Right cardiac atrium (tissue), 5 donors: ENCODE data around the gene SHC2. TPM values are rescaled to one million over a fixed set of nuclear protein-coding genes. Genes with fewer than 3 reads are reported as not detected.
A peak's percentile ranks its signal among the peaks of the same experiment; 100 is the strongest.
"Not testable (repeated sequence)": the region's sequence is repeated elsewhere in the genome, so short reads cannot be mapped to it uniquely, and the experiment has no call there.

ENCODE experiments used
- ATAC-seq, 2 donors: fragments of 200-7000 bp; cut with Tn5 transposase; one replicate each; pipeline versions ENCODE4 v1.8.0 to v1.9.1; 2020; ENCODE audit warnings: moderate library complexity in 2 of 2, mild to moderate bottlenecking in 1 of 2
- DNase-seq, 3 donors: peaks; one replicate each; pipeline ENCODE4 v3.0.0-alpha.2; 2020
- H3K27ac ChIP-seq: one replicate; pipeline ENCODE4 v1.5.1; 2013; ENCODE audit warnings: mild to moderate bottlenecking, low read length, control low read depth, moderate library complexity
- H3K27me3 ChIP-seq: one replicate; pipeline ENCODE4 v1.6.1; 2013; ENCODE audit not compliant: control insufficient read depth, insufficient read depth
- H3K4me1 ChIP-seq: one replicate; pipeline ENCODE4 v1.6.1; 2013; ENCODE audit warnings: low read length; ENCODE audit not compliant: control insufficient read depth, insufficient read depth
- H3K4me3 ChIP-seq: one replicate; pipeline ENCODE4 v1.5.1; 2013; ENCODE audit warnings: low read length, control low read depth
- H3K9me3 ChIP-seq: one replicate; pipeline ENCODE4 v1.6.1; 2013; ENCODE audit warnings: low read length; ENCODE audit not compliant: control insufficient read depth
- WGBS: extraction: QIAGEN DNeasy Blood & Tissue Kit; methylation state at CpG from one replicate; pipeline ENCODE4 v1.1.7; 2013; 5-methylcytosine and 5-hydroxymethylcytosine counted together
- intact Hi-C, 4 donors: fragments of 100-400 bp; cut with DNase I; formaldehyde crosslinking; loops; one replicate each; pipeline versions ENCODE4 v1.11.0 to v1.14.0; 2022 to 2023
- polyA plus RNA-seq: library from polyadenylated mRNA; stranded (reverse); fragments of 200-250 nt; gene quantifications from one replicate; pipeline ENCODE4 v1.2.3, GENCODE V29; 2013
- total RNA-seq, 4 donors: library from RNA; stranded (reverse); fragmentation: NEBNext Ultra II Directional; extraction: Animal tissue kit (Norgen Biotek cat#: 25700); gene quantifications; one replicate each; pipeline ENCODE4 v1.2.1, GENCODE V29; 2021
- donor health status: healthy with polysubstance abuse.
- donor health status: DM: no; HTN: yes; CAD: no.
- donor health status: DM: no; HTN: no; CAD: no.
- donor health status: DM: no; HTN: yes; CAD: no; lungs with severe emphysema.
- donor health status: DM: yes; HTN: yes; CAD: no.

Gene SHC2
- total and polyA plus RNA-seq, 5 donors, result 14.3 to 21.0 (median 17.7) TPM

DNA sequence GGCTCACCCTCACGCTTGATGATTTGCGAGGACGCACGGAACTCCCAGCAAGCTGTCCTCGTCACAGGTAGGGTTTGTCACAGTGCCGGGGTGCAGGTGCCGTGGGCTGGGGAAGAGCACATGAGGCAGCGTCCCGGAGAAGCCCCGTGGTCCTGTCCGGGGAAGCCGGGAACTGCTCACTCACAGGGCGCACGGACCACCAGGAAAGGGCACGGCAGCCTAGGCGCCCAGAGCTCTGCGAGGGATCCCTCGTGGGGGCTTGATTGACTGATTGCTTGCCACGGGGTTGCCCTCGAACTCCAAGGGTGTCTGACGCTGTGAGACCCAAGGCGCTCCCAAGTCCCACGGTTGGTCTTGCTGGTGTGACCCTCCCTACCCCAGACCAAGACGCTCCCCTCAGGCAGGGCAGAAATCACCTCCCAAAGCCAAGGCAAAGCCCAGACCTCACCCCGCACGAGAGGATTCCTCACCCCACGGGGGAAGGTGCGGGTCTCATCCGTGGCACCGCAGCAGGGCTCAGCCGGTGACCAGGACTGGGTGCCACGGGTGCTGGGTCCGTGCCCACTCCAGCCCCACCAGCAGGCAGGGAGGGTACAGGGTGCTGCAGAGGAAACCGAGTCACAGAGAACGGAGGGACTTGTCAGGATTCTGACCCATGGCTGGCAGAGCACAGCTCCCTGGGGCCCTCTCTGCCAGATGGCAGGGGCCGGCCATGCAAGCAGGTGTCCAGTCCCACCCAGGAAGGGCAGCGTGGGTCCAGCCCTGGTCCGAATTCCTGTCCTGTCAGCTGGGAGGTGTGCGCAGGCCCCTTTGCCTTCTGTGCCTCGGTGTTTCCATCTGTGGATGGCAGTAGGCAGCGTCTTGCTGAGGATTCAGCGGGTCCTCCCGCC lies 59.6 kb downstream of the SHC2 start:
- Histone ChIP-seq H3K4me1 (no peaks in the 10 kb centered on the region), H3K27ac (no peak overlapping the region), H3K4me3 (no peak overlapping the region), H3K9me3 (no peaks in the 10 kb centered on the region), H3K27me3 (no peaks in the 10 kb centered on the region)
- DNase-seq, result no peak
- no peak for ATAC-seq
- intact Hi-C loops, result no loop called here
- 85% methylated on average over 43 of the region's 43 CpGs for WGBS

DNA sequence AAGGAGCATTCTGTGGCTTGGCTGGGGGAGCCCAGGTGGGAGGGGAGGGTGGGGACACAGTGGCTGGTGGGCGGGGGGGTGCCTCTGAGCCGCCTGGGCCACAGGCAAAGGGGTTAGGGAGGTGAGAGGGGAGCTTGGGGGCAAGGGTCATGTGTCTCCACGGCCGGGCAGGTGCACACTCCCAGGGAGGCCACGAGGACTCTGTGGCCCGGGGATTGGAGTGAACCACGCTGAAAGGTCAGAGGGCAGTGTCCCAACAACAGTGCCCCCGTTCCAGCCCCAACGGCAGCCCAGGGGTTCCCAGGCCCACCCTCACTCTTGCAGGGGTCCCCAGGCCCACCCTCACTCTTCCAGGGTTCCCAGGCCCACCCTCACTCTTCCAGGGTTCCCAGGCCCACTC lies 61.5 kb downstream of the SHC2 start:
- no peak overlapping the region for H3K4me3 ChIP-seq
- H3K9me3 ChIP-seq, result no peaks in the 10 kb centered on the region
- intact Hi-C loops, result loop anchor here in 1 of 4 donors (10.0 kb wide), 1 partner anchor 85 kb away; no protein-coding TSS in a partner anchor
- H3K27me3 ChIP-seq, result no peaks in the 10 kb centered on the region
- ATAC-seq (no peak), DNase-seq (no peak)
- H3K27ac ChIP-seq, result no peak overlapping the region
- WGBS, result 85% methylated on average over 9 of the region's 9 CpGs
- no peaks in the 10 kb centered on the region for H3K4me1 ChIP-seq

DNA sequence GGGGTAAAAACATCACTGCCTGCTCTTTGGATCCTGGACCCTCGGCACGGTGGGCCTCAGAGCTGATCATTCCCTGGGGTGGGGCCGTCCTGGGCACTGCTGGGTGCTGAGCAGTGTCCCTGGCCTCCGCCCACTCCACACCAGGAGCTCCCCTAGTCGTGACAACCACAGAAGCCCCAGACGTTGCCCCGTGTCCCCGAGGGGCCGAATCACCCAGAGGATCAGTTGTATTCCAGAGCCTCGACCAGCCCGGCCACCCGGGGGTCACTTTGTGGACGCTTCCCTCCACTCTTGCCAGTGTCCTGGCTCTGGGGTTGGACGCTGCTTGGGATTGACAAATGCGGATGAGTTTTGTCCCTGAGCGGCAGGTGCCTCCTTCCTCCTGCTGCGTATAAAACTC lies 62.1 kb downstream of the SHC2 start:
- H3K4me3 ChIP-seq, result no peak overlapping the region
- H3K27ac ChIP-seq, result no peak overlapping the region
- intact Hi-C loops, result loop anchor here in 1 of 4 donors (10.0 kb wide), 1 partner anchor 86 kb away; no protein-coding TSS in a partner anchor
- no peaks in the 10 kb centered on the region for H3K4me1 ChIP-seq
- ATAC-seq (no peak), DNase-seq (no peak)
- 86% methylated on average over 17 of the region's 17 CpGs for WGBS
- H3K27me3 ChIP-seq, result no peaks in the 10 kb centered on the region
- no peaks in the 10 kb centered on the region for H3K9me3 ChIP-seq

DNA sequence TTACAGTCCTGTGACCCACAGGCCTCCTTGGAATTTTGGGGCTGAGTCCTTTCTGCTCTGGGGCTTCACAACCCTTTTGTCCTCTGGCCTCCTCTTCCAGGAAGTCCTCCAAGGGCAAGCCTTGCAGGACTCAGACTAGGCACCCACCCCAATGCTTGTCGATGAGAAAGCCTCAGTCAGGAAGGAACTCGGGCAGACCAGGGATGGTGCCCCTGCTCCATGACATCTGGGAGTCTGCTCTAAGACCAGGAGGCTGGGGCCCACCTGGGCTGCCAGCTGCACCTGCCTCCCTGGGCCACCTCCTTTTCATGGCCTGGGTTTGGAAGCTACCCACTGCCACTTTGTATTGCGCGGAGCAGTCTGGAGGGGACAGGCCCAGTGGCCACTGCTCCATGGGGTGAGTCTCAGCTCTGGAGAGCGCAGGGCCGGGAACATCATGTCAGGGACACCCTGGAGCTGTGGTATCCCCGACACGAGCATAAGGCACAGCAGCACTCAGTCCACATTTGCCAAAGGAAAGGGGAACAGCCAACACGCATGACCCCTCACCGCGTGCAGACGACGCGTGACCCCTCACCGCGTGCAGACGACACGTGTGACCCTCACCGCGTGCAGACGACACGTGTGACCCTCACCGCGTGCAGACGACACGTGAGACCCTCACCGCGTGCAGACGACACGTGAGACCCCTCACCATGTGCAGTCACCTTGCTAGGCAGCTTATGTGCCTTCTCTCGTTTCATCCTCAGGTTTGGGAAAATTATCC lies 62.7 kb downstream of the SHC2 start:
- H3K4me1 ChIP-seq, result no peaks in the 10 kb centered on the region
- 91% methylated on average over 31 of the region's 31 CpGs for WGBS
- ATAC-seq, result no peak
- H3K9me3 ChIP-seq, result no peaks in the 10 kb centered on the region
- no peak overlapping the region for H3K27ac ChIP-seq
- DNase-seq, result no peak
- intact Hi-C loops, result loop anchor here in 1 of 4 donors (10.0 kb wide), 1 partner anchor 87 kb away; no protein-coding TSS in a partner anchor
- H3K4me3 ChIP-seq, result no peak overlapping the region
- H3K27me3 ChIP-seq, result no peaks in the 10 kb centered on the region

DNA sequence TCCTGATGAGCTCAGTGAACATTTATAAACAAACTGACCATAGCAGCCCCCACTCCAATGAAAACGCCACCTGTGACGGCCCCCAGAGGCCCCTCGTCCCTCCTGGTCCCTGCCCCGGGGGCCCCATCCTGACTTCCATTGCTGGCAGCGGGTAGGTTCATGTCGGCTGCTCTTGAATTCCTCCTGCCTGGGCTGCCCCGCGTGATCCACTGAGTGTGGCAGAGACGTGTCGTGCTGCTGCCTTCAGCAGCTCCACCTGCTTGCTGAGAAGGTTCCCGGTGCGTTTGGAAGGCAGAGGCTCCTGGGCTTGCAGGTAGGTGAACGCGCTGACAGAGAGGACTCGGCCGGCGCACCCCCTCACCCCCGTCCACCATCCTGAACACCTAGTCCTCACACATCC lies 63.5 kb downstream of the SHC2 start:
- intact Hi-C loops, result loop anchor here in 1 of 4 donors (10.0 kb wide), 1 partner anchor 87 kb away; no protein-coding TSS in a partner anchor
- Histone ChIP-seq H3K27me3 (no peaks in the 10 kb centered on the region), H3K27ac (no peak overlapping the region), H3K4me1 (no peaks in the 10 kb centered on the region), H3K4me3 (no peak overlapping the region), H3K9me3 (no peaks in the 10 kb centered on the region)
- DNase-seq (no peak), ATAC-seq (no peak)
- 66% methylated on average over 18 of the region's 18 CpGs for WGBS

DNA sequence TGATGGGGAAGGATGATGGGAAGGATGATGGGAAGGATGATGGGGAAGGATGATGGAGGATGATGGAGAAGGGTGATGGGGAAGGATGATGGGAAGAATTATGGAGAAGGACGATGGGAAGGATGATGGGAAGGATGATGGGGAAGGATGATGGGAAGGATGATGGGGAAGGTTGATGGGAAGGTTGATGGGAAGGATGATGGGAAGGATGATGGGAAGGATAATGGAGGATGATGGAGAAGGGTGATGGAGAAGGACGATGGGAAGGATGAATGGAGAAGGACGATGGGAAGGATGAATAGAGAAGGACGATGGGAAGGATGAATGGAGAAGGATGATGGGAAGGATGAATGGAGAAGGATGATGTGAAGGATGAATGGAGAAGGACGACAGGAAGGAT lies 65.4 kb downstream of the SHC2 start:
- H3K4me1 ChIP-seq, result no peaks in the 10 kb centered on the region
- DNase-seq, result no peak
- no peak for ATAC-seq
- WGBS, result 90% methylated on average over 5 of the region's 5 CpGs
- no peaks in the 10 kb centered on the region for H3K9me3 ChIP-seq
- no peak overlapping the region for H3K27ac ChIP-seq
- no peak overlapping the region for H3K4me3 ChIP-seq
- intact Hi-C loops, result loop anchor here in 1 of 4 donors (10.0 kb wide), 1 partner anchor 89 kb away; no protein-coding TSS in a partner anchor
- H3K27me3 ChIP-seq, result no peaks in the 10 kb centered on the region

DNA sequence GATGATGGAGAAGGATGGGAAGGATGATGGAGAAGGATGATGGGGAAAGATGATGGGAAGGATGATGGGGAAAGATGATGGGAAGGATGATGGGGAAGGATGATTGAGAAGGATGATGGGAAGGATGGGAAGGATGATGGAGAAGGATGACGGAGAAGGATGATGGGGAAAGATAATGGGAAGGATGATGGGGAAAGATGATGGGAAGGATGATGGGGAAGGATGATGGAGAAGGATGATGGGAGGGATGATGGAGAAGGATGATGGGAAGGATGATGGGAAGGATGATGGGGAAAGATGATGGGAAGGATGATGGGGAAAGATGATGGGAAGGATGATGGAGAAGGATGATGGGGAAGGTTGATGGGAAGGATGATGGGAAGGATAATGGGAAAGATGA lies 66.0 kb downstream of the SHC2 start:
- H3K4me1 ChIP-seq, H3K9me3 ChIP-seq, ATAC-seq, H3K27me3 ChIP-seq, H3K27ac ChIP-seq, H3K4me3 ChIP-seq, DNase-seq: not testable (repeated sequence)
- intact Hi-C loops, result loop anchor here in 2 of 4 donors (5.0 to 10.0 kb wide), 2 partner anchors 87 to 90 kb away; no protein-coding TSS in a partner anchor
- WGBS, result 98% methylated on average over 1 of the region's 1 CpG

DNA sequence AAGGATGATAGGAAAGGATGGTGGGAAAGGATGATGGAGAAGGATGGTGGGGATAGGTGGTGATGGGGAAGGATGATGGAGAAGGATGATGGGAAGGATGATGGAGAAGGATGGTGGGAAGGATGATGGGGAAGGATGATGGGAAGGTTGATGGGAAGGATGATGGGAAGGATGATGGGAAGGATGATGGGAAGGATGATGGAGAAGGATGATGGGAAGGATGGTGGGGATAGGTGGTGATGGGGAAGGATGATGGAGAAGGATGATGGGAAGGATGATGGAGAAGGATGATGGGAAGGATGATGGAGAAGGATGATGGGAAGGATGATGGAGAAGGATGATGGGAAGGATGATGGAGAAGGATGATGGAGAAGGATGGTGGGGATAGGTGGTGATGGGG lies 67.3 kb downstream of the SHC2 start:
- H3K4me3 ChIP-seq, H3K4me1 ChIP-seq, H3K27ac ChIP-seq, DNase-seq, ATAC-seq, H3K9me3 ChIP-seq, H3K27me3 ChIP-seq: not testable (repeated sequence)
- intact Hi-C loops, result loop anchor here in 2 of 4 donors (5.0 to 10.0 kb wide), 2 partner anchors 89 to 91 kb away; no protein-coding TSS in a partner anchor

DNA sequence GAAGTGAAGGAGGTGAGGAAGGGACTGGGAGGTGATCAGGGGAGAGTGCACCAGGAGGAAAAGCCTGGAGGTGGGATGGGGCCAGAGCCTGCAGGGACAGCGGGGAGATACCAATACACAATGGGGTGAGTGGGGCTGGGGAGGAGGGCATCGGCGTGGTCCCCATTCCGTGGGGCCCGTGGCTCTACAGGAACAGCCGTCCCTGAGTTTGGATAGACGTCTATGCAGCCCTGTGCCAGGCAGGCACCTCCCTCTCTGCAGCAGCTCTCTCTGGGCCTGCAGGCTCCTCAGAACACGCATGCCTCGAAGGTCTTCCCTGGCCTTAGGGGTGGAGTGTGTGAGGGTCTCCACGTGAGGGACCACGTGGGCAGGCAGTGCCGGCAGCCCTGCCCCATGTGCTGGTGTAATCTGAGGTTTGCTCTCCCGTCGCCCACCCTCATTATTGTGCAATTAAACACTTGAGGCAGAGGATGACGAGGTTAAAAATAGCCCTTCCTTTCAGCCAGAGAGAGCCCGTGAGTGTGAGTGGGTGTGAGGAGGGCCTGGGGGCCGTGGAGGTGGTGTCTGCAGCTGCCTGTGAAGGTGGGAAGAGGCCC lies 68.4 kb downstream of the SHC2 start:
- Histone ChIP-seq H3K4me1 (no peaks in the 10 kb centered on the region), H3K27me3 (no peaks in the 10 kb centered on the region), H3K27ac (no peak overlapping the region), H3K4me3 (no peak overlapping the region), H3K9me3 (no peaks in the 10 kb centered on the region)
- peak; percentile 66 for ATAC-seq
- intact Hi-C loops, result loop anchor here in 2 of 4 donors (5.0 to 10.0 kb wide), 2 partner anchors 90 to 92 kb away; no protein-coding TSS in a partner anchor
- 50% methylated on average over 17 of the region's 17 CpGs for WGBS
- DNase-seq, result peak in 1 of 3 donors; percentile 56

DNA sequence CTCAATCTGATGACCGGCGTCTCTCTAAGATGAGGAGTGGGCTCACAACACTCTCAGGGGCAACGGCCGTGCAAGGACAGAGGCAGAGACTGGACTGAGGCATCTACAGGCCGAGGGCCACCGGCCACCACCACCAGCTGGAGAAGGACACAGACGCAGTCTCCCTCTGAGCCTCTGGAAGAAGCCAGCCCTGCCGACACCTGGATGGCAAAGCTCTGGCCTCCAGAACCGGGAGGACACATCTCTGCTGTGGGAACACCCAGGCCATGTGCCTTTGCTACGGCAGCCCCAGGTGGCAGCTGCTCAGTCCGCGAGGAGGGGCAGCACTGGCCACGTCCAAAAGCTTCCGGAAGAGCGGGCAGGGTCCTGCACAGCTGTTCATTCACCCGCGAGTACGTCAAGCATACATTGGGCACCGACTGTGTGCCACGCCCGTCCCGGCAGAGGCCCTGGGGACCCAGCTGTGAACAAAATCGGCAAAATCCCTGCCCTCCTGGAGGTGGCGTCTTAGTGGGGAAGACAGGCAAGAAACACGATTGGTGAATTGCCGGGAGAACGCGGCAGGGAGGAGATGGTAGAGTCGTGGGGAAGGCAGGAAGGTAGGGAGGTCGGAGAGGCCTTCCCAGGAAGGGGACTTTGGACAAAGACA lies 69.0 kb downstream of the SHC2 start:
- intact Hi-C loops, result loop anchor here in 2 of 4 donors (5.0 to 10.0 kb wide), 2 partner anchors 90 to 93 kb away; no protein-coding TSS in a partner anchor
- WGBS, result 88% methylated on average over 30 of the region's 30 CpGs
- no peak for ATAC-seq
- Histone ChIP-seq H3K9me3 (no peaks in the 10 kb centered on the region), H3K4me3 (no peak overlapping the region), H3K4me1 (no peaks in the 10 kb centered on the region), H3K27ac (no peak overlapping the region), H3K27me3 (no peaks in the 10 kb centered on the region)
- no peak for DNase-seq
